Measurements from ENCODE around the gene PHC3. TPM values are rescaled to one million over a fixed set of nuclear protein-coding genes. Genes with fewer than 3 reads are reported as not detected.

The PHC3 gene
- total RNA-seq, 2 experiments from 2014 or later = 143 to 150 TPM

DNA sequence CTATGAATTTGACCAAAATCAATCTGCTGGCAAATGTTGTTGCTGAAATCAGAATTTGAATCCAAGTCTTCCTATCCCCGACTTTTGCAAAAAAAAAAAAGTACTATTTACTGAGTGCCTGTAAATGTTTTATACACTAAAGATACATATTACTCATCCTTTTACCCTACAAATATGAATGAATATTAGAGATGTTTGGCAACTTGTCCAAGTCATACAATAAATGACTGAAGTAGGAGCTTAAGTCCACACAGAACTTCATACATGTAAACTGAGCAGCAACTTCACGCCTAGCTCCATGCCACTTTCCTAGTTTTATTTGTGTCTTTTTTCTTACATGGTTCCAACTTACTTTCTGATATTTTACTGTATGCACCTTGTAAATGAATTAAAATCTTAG, 39.2 kb downstream of the PHC3 start:
- POLR2A ChIA-PET = interaction anchor here (0.5 to 1.0 kb wide), 4 partner anchors 9 to 170 kb away, joined by 3 to 4 read pairs (median 3); partner anchors contain the start of gene PHC3
- Mint-ChIP-seq H3K27me3 (no peaks in the 10 kb centered on the region), H3K27ac (no peak overlapping the region), H3K4me1 (ENCODE audit: low read depth) (peaks cover 35% of the 10 kb centered on the region), H3K9me3 (no peaks in the 10 kb centered on the region), H3K36me3 (ENCODE audit: low read depth) (peaks cover 70% of the 10 kb centered on the region), H3K4me3 (no peak overlapping the region)
- no peaks in the 10 kb centered on the region for H3K27me3 ChIP-seq (ENCODE audit: control insufficient read depth in 1 of 2, insufficient read depth in 2 of 2, low read length in 2 of 2)
- DNase-seq (no peak), ATAC-seq (ENCODE audit: poor library complexity) (no peak)
- intact Hi-C loops (cut with DNase I, micrococcal nuclease) = no loop called here
- no peaks in the 10 kb centered on the region for H3K4me1 ChIP-seq (ENCODE audit: insufficient read depth, low read length)
- H3K36me3 ChIP-seq (ENCODE audit: insufficient read depth, low read length) = peaks cover 33% of the 10 kb centered on the region
- CTCF ChIA-PET = interaction anchor here (1.8 kb wide), 1 partner anchor 16 kb away, joined by 5 read pairs; no protein-coding TSS in a partner anchor
- no peak overlapping the region for H3K27ac ChIP-seq (ENCODE audit: low read depth in 1 of 2, low read length in 2 of 2)
- H3K9me3 ChIP-seq (ENCODE audit: control insufficient read depth in 1 of 2, insufficient read depth in 1 of 2, low read length in 2 of 2) = no peaks in the 10 kb centered on the region
- TF ChIP-seq, protein P1, sequence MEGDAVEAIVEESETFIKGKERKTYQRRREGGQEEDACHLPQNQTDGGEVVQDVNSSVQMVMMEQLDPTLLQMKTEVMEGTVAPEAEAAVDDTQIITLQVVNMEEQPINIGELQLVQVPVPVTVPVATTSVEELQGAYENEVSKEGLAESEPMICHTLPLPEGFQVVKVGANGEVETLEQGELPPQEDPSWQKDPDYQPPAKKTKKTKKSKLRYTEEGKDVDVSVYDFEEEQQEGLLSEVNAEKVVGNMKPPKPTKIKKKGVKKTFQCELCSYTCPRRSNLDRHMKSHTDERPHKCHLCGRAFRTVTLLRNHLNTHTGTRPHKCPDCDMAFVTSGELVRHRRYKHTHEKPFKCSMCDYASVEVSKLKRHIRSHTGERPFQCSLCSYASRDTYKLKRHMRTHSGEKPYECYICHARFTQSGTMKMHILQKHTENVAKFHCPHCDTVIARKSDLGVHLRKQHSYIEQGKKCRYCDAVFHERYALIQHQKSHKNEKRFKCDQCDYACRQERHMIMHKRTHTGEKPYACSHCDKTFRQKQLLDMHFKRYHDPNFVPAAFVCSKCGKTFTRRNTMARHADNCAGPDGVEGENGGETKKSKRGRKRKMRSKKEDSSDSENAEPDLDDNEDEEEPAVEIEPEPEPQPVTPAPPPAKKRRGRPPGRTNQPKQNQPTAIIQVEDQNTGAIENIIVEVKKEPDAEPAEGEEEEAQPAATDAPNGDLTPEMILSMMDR (IDR thresholded peaks at IDR 0.05) = no peak
- no peak overlapping the region for H3K4me3 ChIP-seq (ENCODE audit: low read length)

DNA sequence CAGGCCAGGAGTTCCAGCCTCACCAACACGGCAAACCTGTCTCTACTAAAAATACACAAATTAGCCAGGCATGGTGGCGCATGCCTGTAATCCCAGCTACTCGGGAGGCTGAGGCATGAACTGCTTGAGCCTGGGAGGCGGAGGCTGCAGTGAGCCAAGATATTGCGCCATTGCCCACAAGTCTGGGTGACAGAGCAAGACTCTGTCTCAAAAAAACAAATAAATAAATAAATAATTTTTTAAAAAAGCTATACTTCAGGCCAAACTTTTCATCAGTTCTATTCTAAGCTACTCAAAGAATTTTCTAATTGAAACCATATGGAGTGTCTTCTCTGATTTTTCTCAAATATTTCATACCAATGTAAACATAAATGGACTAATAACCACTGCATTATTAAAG, 43.5 kb downstream of the PHC3 start:
- DNase-seq (no peak), ATAC-seq (ENCODE audit: poor library complexity) (no peak)
- Histone ChIP-seq H3K36me3 (ENCODE audit: insufficient read depth, low read length) (peaks cover 56% of the 10 kb centered on the region), H3K9me3 (ENCODE audit: control insufficient read depth in 1 of 2, insufficient read depth in 1 of 2, low read length in 2 of 2) (peaks cover 3 to 4% of the 10 kb centered on the region in 2 experiments), H3K27me3 (ENCODE audit: control insufficient read depth in 1 of 2, insufficient read depth in 2 of 2, low read length in 2 of 2) (no peaks in the 10 kb centered on the region), H3K4me1 (ENCODE audit: insufficient read depth, low read length) (no peaks in the 10 kb centered on the region), H3K4me3 (ENCODE audit: low read length) (no peak overlapping the region), H3K27ac (ENCODE audit: low read depth in 1 of 2, low read length in 2 of 2) (no peak overlapping the region)
- no peak overlapping the region for H3K27ac Mint-ChIP-seq
- CTCF ChIA-PET = no interaction called here
- intact Hi-C loops (cut with DNase I, micrococcal nuclease) = no loop called here
- TF ChIP-seq, protein P1 (IDR thresholded peaks at IDR 0.05) = no peak
- H3K36me3 Mint-ChIP-seq (ENCODE audit: low read depth) = peaks cover 84% of the 10 kb centered on the region
- H3K4me3 Mint-ChIP-seq = no peak overlapping the region
- POLR2A ChIA-PET = no interaction called here
- peaks cover 47% of the 10 kb centered on the region for H3K4me1 Mint-ChIP-seq (ENCODE audit: low read depth)
- H3K27me3 Mint-ChIP-seq = no peaks in the 10 kb centered on the region
- peaks cover 7% of the 10 kb centered on the region for H3K9me3 Mint-ChIP-seq

DNA sequence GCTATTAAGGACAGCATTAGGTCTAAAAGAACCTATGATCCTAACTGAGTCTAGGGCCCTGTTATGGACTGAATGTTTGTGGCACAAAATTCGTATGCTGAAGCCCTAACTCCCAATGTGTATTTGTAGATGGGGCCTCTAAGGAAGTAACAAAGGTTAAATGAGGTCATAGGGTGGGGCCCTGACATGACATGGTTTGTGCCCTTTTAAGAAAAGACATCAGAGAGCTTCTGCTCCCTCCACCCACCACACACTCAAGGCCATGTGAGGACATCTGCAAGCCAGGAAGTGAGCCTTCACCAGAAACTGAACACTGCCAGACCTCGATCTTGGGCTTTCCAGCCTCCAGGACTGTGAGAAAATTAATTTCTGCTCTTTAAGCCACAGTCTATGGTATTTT, 49.2 kb downstream of the PHC3 start:
- Histone ChIP-seq H3K4me3 (ENCODE audit: low read length) (no peak overlapping the region), H3K27ac (ENCODE audit: low read depth in 1 of 2, low read length in 2 of 2) (no peak overlapping the region), H3K4me1 (ENCODE audit: insufficient read depth, low read length) (peaks cover 13% of the 10 kb centered on the region), H3K9me3 (ENCODE audit: control insufficient read depth in 1 of 2, insufficient read depth in 1 of 2, low read length in 2 of 2) (peaks cover 4 to 10% of the 10 kb centered on the region in 2 experiments), H3K27me3 (ENCODE audit: control insufficient read depth in 1 of 2, insufficient read depth in 2 of 2, low read length in 2 of 2) (no peaks in the 10 kb centered on the region), H3K36me3 (ENCODE audit: insufficient read depth, low read length) (peaks cover 66% of the 10 kb centered on the region)
- peak overlapping the region; percentile 30 for H3K27ac Mint-ChIP-seq
- peaks cover 66% of the 10 kb centered on the region for H3K4me1 Mint-ChIP-seq (ENCODE audit: low read depth)
- H3K36me3 Mint-ChIP-seq (ENCODE audit: low read depth) = peaks cover 90% of the 10 kb centered on the region
- ChIA-PET CTCF (no interaction called here), POLR2A (interaction anchor here (0.6 to 1.4 kb wide), 3 partner anchors 10 to 154 kb away, joined by 3 read pairs; no protein-coding TSS in a partner anchor)
- intact Hi-C loops (cut with DNase I, micrococcal nuclease) = no loop called here
- H3K27me3 Mint-ChIP-seq = no peaks in the 10 kb centered on the region
- H3K4me3 Mint-ChIP-seq = no peak overlapping the region
- TF ChIP-seq, protein P1 (IDR thresholded peaks at IDR 0.05) = no peak
- ATAC-seq (ENCODE audit: poor library complexity) = no peak
- DNase-seq = peak in 2 of 14 experiments; percentile 17 to 33
- peaks cover 7% of the 10 kb centered on the region for H3K9me3 Mint-ChIP-seq
